ENCODE results near the gene SLC13A4.

DNA sequence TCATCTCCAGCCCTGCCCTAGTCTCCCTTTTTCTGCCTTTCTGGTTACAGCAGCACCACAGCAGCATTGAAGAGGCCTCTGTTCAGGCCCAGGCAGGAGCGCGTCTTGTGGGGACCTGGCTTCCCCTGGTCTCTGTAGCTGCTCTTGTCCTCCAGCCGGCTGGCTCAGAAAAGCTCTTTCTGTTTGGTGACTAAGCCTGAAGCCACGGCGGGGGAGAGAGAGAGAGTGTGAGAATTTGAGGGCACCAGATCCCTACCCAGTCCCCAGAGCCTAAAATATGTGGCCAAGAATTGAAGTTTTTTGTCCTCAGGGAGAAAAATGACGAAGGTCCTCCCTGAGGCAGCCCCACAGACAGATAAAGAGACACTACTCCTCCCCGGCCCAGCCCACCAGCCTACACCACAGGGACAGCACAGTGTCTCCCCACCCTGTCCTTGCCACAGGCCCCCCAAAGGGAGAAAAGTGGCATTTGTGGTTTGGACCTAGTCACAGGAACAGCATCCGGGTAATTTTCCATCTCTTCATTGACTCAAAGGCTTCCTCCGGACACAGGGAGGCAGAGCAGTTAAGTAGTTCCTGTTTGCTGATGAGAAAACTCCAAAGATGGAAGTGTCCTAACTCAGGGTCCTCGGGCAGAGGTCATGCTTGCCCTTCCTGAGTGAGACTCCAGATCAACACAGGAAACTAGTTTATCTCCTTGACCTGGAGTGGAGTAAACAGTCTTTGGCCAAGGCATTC lies 33.9 kb upstream of the SLC13A4 start:
- no peak for TF ChIP-seq POLR2AphosphoS5 (IDR thresholded peaks at IDR 0.05)
- TF ChIP-seq, protein P1, sequence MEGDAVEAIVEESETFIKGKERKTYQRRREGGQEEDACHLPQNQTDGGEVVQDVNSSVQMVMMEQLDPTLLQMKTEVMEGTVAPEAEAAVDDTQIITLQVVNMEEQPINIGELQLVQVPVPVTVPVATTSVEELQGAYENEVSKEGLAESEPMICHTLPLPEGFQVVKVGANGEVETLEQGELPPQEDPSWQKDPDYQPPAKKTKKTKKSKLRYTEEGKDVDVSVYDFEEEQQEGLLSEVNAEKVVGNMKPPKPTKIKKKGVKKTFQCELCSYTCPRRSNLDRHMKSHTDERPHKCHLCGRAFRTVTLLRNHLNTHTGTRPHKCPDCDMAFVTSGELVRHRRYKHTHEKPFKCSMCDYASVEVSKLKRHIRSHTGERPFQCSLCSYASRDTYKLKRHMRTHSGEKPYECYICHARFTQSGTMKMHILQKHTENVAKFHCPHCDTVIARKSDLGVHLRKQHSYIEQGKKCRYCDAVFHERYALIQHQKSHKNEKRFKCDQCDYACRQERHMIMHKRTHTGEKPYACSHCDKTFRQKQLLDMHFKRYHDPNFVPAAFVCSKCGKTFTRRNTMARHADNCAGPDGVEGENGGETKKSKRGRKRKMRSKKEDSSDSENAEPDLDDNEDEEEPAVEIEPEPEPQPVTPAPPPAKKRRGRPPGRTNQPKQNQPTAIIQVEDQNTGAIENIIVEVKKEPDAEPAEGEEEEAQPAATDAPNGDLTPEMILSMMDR (IDR thresholded peaks at IDR 0.05; ENCODE audit: poor library complexity, severe bottlenecking) = no peak
- no peak for TF ChIP-seq EP300 (conservative IDR thresholded peaks at IDR 0.05; ENCODE audit: poor library complexity, severe bottlenecking)
- TF ChIP-seq EZH2 (IDR thresholded peaks at IDR 0.05; ENCODE audit: borderline replicate concordance, insufficient read depth, low read length, poor library complexity, severe bottlenecking) = no peak
- no peak for TF ChIP-seq REST (IDR thresholded peaks at IDR 0.05; ENCODE audit: borderline replicate concordance)
- TF ChIP-seq RAD21 (conservative IDR thresholded peaks at IDR 0.05) = no peak
- no peak for TF ChIP-seq MXI1 (conservative IDR thresholded peaks at IDR 0.05; ENCODE audit: poor library complexity, severe bottlenecking)

Measured in neural cell (in vitro differentiated cells).